ENCODE data around the gene TMEM132A. TPM values are rescaled to one million over a fixed set of nuclear protein-coding genes. Genes with fewer than 3 reads are reported as not detected.

TMEM132A gene
- polyA plus RNA-seq, 3 donors: 45.0 to 55.6 (median 46.9) TPM

DNA sequence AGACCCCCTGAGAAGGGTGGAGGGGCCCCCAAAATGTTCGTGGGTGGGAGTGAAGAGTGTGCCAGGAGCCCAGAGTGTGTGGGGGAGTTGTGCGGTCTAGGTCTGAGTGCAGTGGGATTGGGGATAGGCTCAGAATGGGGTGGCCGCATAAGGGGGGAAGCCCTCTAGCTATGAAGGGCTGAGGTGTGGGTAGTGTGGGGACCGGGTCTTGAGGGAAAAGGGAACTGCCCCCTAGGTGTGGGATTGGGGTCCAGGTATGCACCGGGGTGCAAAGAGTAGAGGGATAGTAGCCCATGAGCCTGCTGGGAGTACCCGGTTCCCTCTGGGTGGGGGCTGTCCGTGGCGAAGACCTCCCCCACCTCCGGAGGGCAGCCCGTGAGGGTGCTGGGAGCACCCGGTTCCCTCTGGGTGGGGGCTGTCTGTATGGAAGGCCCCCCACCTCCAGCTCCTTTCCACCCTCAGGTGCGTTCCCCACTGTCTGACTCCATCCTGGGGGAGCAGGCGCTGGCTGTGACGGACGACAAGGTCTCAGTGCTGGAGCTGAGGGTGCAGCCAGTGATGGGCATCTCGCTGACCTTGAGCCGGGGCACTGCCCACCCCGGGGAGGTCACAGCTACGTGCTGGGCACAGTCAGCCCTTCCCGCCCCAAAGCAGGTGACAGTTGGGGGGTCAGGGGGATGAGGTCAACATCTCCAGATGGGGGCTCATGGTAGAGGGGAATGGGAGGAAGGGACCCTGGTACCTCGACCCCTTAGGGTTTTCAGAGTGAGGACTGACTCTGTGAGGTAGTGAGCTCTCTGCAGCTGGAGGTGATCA lies 10.7 kb downstream of the TMEM132A start:
- no peak for DNase-seq (ENCODE audit: low read depth in 3 of 3, low spot score in 2 of 3)

DNA sequence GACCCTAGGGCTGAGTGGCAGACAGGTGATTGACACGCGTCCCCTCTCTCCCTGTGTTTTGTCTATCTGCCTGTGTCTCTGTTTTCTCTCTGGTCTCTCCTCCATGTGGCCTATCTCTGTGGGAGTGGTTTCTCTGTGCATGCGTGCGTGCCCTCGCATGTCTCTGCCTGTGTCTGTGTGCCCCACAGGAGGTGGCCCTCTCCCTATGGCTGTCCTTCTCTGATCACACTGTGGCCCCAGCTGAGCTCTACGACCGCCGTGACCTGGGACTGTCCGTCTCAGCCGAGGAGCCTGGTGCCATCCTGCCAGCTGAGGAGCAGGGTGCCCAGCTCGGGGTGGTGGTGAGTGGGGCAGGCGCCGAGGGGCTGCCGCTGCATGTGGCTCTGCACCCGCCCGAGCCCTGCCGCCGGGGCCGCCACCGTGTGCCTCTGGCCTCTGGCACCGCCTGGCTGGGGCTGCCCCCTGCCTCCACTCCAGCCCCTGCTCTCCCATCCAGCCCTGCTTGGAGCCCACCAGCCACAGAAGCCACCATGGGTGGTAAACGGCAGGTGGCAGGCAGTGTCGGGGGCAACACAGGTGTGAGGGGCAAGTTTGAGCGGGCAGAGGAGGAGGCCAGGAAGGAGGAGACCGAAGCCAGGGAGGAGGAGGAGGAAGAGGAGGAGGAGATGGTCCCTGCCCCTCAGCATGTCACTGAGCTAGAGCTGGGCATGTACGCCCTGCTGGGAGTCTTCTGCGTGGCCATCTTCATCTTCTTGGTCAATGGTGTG lies 11.6 kb downstream of the TMEM132A start:
- DNase-seq (ENCODE audit: low read depth in 3 of 3, low spot score in 2 of 3): no peak

DNA sequence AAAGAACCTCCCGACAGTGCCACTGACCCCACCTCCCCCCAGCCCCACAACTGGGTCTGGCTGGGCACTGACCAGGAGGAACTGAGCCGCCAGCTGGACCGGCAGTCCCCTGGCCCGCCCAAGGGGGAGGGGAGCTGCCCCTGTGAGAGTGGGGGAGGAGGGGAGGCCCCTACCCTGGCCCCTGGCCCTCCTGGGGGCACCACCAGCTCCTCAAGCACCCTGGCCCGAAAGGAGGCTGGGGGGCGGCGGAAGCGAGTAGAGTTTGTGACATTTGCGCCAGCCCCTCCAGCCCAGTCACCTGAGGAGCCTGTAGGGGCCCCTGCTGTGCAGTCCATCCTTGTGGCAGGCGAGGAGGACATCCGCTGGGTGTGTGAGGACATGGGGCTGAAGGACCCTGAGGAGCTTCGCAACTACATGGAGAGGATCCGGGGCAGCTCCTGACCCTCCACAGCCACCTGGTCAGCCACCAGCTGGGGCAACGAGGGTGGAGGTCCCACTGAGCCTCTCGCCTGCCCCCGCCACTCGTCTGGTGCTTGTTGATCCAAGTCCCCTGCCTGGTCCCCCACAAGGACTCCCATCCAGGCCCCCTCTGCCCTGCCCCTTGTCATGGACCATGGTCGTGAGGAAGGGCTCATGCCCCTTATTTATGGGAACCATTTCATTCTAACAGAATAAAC lies 12.3 kb downstream of the TMEM132A start:
- DNase-seq (ENCODE audit: low read depth in 3 of 3, low spot score in 2 of 3): no peak

DNA sequence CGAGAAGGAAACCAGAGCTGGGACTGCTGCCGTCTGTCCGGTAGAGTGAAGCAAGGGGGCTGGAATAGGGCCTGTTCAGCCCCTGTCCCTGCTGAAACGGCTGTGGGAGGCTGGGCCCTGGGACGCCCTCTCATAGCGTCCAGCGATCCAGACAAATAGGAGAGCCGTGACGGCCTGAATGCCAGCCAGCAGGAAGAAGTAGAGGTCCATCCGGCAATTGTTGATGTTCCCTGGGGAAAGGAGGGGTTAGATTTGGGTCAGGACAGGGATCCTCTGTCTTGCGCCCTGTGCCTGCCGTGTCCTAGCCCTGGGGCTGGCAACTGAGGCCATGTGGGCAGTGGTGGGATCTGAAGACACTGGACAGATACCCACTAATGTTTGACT lies 12.9 kb downstream of the TMEM132A start:
- DNase-seq (ENCODE audit: low read depth in 3 of 3, low spot score in 2 of 3): no peak

DNA sequence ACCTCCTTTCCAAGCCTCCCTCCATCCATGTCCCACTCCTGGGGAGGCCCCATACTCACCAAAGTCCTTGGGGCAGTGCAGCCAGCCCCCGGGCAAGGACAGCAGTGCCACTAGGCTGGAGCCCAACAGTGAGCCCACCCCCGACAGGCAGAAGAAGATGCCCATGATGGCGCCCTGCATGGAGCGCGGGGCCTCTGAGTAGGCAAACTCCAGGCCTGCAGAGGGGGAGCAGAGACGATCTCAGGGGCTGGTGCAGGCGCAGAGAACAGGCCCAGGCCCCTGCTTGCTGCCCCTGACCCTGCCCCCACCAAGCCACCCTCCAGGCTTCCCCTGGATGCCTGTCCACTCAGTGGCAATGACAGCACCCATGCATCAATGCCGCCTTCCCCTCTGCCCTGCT lies 13.6 kb downstream of the TMEM132A start:
- no peak for DNase-seq (ENCODE audit: low read depth in 3 of 3, low spot score in 2 of 3)

DNA sequence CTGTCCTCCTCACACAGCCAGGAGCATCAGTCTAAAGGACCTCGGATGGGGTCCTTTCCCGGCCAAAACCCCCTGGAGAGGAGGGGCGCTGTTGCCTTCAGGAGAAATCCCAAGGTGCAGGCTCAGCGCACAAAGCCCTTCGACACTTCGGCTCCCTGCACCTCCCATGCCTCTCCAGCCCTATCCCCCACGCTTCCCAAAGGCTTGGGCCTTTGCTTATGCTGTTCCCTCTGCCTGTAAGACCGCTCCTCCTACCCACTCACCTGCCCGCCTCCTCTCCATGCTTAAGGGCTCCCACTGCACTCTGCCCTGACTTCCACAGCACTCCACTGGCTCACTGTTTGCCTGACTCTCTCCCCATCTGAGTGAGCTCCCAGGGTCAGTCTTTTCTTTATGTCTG lies 14.2 kb downstream of the TMEM132A start:
- no peak for DNase-seq (ENCODE audit: low read depth in 3 of 3, low spot score in 2 of 3)

DNA sequence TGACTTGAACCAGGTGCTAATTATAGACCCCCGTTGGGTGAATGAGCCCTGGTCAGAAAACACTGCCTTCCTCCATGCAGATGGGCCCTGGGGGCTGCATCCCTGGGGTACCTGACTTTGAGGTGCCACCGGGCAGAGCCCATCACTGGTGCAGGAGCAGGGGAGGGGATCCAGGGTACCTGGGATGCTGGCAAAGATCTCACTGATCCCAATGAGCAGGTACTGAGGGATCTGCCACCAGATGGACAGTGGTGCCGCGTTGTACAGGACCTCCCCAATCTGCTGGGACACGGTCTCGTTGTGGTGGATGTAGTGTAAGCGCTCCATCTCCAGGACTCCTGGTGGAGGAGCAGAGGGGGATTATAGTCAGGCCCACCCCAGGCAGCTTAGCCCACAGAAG lies 15.0 kb downstream of the TMEM132A start:
- DNase-seq (ENCODE audit: low read depth in 3 of 3, low spot score in 2 of 3): no peak

DNA sequence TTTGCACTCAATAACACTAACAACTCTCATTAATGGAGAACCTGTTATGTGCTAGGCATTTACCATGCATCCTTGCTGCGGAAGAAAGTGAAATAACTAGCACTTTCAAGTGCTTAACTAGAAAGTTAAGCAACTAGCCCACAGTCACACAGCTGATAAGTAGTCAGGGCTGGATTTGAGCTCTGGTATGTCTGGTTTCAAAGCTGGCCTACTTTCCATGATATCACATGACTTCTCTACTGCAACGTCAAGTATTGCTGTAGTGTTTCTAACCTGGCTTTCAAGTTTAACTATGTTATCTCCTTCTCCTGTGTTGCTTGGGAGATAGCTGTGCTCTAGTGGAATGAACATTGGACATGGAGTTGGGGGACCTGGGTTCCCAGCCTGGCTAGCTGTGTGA lies 15.6 kb downstream of the TMEM132A start:
- no peak for DNase-seq (ENCODE audit: low read depth in 3 of 3, low spot score in 2 of 3)

DNA sequence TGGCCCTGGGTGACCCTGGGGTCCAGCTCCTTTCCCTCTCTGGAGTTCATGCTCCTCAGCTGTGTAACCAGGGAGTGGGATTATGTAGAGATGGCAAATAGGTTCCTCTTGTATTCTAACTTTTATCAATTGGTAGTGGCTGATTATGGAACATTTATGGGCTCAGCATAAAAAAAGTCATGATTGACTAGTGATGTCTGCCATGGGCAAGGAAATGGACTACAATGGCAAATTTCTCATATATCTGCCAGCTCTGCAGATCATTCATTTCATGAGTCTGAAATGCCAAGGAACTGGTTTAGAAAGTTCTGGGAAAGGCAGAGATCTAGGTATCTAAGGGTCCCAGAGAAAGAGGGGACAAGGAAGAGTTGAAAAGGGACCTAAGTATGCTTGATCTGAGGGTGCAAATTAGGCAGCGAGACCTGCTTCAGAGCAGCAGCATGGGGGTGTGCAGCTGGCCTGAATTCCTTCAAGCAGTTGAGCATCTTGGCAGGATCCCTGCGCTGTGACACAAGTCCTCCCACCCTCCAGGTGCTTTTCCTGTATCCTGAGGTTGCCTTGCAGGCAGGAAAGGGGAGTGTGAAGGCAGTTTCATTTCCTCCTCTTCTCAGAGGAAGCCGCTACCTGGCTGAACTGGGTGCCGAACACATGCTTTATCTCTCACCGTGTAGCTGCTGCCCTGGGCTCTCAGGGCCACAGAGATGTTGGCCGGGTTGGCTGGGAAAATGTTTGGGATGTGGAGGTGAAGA lies 17.3 kb downstream of the TMEM132A start:
- no peak for DNase-seq (ENCODE audit: low read depth in 3 of 3, low spot score in 2 of 3)

DNA sequence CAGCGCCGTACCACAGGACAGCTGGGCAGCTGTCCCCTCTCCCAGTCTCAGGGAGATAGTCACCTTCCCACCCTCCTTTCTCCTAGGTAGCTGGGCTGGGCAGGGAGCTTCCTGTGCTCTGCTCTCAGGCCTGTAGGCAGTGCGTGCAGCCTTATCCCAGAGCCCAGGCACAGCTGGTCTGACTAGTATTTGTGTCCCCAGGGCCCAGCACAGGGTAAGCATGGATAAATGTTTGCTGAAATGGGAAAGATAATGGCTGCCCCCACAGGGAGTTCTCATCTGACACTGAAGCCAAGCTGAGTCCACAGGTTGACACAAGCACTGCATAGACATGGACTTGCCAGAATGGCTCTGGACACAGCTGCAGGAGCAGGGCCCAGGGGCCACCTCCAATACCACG lies 18.0 kb downstream of the TMEM132A start:
- no peak for DNase-seq (ENCODE audit: low read depth in 3 of 3, low spot score in 2 of 3)

DNA sequence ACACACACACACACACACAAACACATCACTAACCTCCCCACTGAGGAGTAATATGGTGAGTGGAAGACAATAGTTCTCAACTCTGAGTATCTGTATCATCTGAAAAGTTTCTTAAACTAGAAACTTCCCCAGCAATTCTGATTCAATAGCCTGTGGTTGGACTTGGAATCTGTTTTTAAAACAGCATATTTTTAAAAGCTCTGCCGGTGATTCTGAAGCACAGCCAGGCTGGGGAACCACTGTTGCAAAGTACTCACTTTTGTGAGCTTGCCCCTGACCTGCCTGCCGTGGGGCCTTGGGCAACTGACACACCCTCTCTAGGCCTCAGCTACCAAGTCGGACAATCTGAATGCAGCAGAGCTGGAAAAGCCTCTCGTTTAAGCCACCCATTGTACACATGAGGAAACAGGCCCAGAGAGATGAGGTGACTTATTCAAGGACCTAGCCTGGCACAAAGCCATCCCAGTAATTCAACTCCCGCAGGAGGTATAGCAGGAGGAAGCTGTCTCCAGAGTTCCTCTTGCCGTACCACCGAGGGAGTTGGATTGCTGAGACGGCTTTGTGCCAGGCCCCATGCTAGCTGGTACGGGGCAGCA lies 18.8 kb downstream of the TMEM132A start:
- no peak for DNase-seq (ENCODE audit: low read depth in 3 of 3, low spot score in 2 of 3)

DNA sequence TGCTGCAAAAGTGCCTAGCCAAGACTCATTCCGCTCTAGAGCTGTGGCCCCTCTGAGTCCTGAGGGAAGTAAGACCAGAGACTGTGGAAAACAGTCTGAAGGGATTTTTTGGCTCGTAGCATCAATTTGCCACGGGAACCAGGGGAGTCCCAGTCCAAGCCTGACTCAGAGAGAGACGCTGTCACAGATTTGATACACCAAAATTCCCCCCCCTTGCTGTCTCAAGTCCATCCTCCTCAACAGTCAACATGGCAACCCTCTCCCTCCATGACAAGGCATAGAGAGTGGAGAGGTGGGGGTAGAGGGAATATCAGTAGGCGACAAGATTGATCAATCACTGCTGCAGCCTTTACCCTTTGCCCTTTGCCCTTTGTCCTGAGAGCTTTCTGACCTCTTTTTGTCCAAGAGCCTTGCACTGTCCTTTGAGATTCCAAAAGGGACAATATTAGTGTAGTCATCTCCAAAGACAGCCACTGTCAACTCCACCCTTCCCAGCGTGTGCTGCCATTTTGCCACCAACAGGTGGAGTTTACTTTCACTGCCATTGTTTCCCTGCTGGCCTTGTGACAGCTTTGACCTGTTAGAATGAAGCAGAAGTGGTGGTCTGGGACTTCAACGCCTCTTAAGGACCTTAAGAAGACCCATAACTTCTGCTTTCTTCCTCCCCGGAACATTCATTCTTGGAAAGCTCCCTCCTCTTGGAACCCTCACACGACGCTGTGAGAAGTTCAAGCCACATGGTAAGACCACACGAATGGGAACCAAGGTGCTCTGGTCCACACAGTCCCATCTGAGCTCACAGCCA lies 20.4 kb downstream of the TMEM132A start:
- no peak for DNase-seq (ENCODE audit: low read depth in 3 of 3, low spot score in 2 of 3)

DNA sequence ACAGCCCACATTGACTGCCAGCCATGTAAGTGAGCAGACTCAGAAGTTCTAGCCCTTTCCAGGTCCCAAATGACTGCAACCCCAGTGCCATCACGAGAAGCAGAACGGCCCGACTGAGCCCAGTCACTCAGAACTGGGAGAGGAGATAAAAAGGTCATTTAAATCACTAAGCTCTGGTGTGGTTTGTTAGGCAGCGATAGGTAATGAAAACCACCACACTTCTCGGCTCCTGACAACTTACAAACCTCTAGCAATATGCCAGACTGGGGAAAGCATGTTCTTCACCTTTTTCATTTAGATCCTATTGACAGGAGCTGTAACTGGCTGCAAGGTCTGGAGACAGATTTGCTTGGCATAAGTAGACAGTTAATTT lies 21.0 kb downstream of the TMEM132A start:
- no peak for DNase-seq (ENCODE audit: low read depth in 3 of 3, low spot score in 2 of 3)

DNA sequence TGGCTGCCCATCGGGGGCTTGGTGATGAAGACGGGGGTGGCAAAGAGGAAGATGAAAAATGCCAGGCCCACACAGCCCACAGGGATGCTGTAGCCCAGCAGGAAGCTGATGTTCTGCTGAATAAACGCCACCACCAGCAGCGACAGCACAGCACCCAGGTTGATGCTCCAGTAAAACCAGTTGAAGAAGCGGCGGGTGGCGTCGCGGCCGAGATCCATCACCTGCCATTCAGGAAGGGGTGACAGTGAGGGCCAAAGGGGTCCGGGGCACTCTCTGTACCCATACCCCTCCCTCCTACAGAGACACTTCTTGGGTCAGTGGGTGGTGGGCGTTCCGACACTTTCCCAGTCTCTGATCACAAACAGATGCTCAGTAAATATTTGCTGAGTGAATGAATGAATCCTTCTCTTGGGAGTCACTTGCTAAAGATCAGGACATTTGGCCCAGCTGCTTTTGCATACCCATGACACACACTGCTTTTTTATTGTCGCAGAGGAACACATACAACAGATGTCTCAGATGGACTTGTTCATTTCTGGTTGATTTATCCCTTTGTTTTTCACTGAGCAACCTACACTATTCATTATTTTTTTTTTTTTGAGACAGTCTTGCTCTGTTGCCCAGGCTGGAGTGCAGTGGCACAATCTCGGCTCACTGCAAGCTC lies 22.5 kb downstream of the TMEM132A start:
- no peak for DNase-seq (ENCODE audit: low read depth in 3 of 3, low spot score in 2 of 3)

DNA sequence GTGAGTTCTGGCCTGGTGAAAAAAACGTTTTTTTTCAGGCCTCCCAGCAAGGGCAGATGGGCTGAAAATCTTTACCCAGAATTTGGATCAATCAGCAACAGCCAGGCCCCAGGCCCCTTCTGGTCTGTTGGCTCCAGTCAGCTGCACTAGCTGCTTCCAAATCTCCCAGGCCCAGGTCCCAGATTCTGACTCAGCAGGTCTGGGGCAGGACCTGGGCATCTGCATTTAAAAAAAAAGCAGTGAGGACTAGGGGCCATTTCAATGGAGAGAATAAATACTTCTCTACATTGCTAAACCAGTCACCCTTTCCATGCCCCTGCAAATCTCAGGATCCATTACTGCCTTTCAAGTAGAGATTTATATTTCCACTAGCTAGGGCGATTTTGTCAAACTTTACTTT lies 23.4 kb downstream of the TMEM132A start:
- no peak for DNase-seq (ENCODE audit: low read depth in 3 of 3, low spot score in 2 of 3)

DNA sequence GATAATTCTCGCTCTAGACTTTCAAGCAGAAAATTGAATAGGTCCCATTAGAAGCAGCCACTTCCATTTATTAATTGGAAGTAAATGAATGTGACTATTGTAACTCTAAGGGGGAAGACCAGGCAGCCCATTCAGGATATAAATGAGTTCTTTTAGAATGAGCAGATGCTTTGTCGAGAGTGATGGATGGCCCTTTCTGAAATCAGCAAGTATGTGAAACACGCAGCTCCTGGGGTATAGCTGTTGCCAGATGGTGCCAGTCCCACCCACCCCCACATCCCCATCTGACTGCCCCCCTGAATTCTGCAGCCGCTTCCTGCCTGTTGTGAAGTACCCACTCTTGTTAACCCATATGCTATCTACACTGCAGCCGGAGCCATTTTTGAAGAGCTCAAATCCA lies 24.0 kb downstream of the TMEM132A start:
- no peak for DNase-seq (ENCODE audit: low read depth in 3 of 3, low spot score in 2 of 3)

DNA sequence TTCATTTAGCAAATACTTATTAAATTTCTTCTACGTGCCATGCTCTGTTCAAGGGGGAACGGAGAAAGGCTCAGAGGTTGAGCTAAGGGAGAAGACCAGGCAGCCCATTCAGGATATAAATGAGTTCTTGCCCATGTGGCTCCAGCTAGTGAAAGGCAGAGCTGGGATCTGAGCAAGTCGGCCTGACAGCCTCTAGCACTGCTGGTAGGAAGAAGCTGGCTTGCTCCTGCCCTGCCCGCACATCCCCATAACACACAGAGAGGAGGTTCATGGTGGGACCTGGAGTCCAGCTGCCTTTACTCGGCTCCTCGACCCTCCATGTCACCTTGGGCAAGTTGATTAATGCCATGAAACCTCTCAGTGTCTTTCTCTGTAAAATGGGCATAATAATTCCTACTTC lies 25.8 kb downstream of the TMEM132A start:
- DNase-seq (ENCODE audit: low read depth in 3 of 3, low spot score in 2 of 3): no peak

DNA sequence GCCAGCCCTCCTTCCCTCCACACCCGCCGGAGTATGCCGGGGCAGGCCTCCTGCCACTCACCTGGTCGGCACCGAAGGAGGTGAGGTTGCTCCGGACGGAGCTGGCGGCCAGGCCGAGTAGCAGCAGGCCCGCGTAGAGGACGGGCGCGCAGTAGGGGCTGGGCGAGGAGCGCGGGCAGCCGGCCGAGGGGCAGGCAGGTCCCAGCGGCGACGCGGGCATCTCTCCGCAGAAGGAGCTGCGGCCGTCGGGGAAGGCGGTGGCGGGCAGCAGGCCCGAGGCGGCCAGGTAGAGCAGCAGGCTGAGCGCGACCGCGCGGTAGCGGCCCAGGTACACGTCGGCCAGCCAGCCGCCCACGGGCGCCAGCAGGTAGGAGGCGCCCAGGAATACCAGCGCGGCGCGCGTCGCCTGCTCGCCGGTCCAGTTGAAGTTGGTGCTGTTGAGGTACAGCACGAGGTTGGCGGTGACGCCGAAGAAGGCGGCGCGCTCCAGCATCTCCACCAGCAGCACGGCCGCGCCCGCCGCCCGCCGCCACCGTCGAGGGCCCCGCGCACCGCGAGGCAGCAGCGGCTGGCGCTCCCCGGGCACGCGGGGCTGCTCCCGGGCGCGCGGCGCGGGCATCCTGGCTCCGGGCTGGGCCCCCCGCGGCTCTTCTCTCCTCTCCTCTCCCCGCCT lies 26.8 kb downstream of the TMEM132A start:
- no peak for DNase-seq (ENCODE audit: low read depth in 3 of 3, low spot score in 2 of 3)

DNA sequence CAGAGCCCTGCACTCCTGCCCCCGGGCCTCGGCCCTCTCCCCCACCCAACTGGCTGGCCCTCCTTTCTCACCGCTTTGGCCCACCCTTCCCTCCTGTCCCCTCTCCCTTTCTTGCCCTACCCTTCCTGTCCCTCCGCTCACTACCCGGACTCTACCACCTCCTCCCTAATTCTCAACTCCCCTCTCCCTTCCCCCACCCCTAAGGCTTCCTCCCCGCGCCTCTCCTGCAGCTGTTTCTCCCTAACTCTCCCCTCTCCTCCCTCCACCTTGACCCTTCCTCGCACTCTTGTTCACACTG lies 27.3 kb downstream of the TMEM132A start:
- no peak for DNase-seq (ENCODE audit: low read depth in 3 of 3, low spot score in 2 of 3)
